AG10803 (cell line): ENCODE data around the gene RBM34.

Source experiments
- DNase-seq: peaks from one replicate; pipeline ENCODE4 v3.0.0; 2010; ENCODE audit warnings: low read depth
- H3K4me3 ChIP-seq: 2 replicates; pipeline ENCODE4 v1.5.1; 2011; ENCODE audit warnings: mild to moderate bottlenecking, low read length, control low read depth
- TF ChIP-seq, protein P1 (sequence below): conservative IDR thresholded peaks from 2 replicates; pipeline ENCODE4 v1.5.1; 2011; ENCODE audit warnings: mild to moderate bottlenecking, low read length, control low read depth, inconsistent platforms

RBM34 gene

GRCh38 chr1:235138821-235139220, 22.2 kb downstream of the RBM34 start:
- no peak overlapping the region for H3K4me3 ChIP-seq
- TF ChIP-seq, protein P1, sequence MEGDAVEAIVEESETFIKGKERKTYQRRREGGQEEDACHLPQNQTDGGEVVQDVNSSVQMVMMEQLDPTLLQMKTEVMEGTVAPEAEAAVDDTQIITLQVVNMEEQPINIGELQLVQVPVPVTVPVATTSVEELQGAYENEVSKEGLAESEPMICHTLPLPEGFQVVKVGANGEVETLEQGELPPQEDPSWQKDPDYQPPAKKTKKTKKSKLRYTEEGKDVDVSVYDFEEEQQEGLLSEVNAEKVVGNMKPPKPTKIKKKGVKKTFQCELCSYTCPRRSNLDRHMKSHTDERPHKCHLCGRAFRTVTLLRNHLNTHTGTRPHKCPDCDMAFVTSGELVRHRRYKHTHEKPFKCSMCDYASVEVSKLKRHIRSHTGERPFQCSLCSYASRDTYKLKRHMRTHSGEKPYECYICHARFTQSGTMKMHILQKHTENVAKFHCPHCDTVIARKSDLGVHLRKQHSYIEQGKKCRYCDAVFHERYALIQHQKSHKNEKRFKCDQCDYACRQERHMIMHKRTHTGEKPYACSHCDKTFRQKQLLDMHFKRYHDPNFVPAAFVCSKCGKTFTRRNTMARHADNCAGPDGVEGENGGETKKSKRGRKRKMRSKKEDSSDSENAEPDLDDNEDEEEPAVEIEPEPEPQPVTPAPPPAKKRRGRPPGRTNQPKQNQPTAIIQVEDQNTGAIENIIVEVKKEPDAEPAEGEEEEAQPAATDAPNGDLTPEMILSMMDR = no peak
- DNase-seq = no peak

GRCh38 chr1:235136111-235136510, 24.9 kb downstream of the RBM34 start:
- DNase-seq = no peak
- TF ChIP-seq, protein P1 = no peak

GRCh38 chr1:235134171-235134570, 26.9 kb downstream of the RBM34 start:
- TF ChIP-seq, protein P1 = no peak
- H3K4me3 ChIP-seq = no peak overlapping the region
- no peak for DNase-seq

More at GRCh38 chr1:235136111-235136510, 24.9 kb downstream of the RBM34 start:
- H3K4me3 ChIP-seq = no peak overlapping the region

DNA sequence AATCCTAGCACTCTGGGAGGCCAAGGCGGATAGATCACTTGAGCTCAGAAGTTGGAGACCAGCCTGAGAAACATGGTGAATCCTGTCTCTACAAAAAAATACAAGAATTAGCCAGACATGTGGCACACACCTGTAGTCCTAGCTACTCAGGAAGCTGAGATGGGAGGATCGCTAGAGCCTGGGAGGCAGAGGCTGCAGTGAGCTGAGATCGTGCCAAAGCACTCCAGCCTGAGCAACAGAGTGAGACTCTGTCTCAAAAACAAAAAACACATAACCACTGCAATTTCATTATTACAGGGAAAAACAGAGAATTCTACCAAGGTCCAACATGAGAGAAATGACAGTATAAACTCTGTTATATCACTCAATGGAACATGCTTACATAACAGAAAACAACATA, 28.0 kb downstream of the RBM34 start:
- H3K4me3 ChIP-seq = no peak overlapping the region
- TF ChIP-seq, protein P1 = no peak
- DNase-seq = no peak

- DNase-seq = no peak
Observed at GRCh38 chr1:235131961-235132360, 29.1 kb downstream of the RBM34 start.

GRCh38 chr1:235130766-235131270, 30.2 kb downstream of the RBM34 start:
- no peak overlapping the region for H3K4me3 ChIP-seq
- TF ChIP-seq, protein P1 = no peak
- DNase-seq = no peak

More at GRCh38 chr1:235131961-235132360, 29.1 kb downstream of the RBM34 start:
- TF ChIP-seq, protein P1 = no peak
- H3K4me3 ChIP-seq = no peak overlapping the region

DNA sequence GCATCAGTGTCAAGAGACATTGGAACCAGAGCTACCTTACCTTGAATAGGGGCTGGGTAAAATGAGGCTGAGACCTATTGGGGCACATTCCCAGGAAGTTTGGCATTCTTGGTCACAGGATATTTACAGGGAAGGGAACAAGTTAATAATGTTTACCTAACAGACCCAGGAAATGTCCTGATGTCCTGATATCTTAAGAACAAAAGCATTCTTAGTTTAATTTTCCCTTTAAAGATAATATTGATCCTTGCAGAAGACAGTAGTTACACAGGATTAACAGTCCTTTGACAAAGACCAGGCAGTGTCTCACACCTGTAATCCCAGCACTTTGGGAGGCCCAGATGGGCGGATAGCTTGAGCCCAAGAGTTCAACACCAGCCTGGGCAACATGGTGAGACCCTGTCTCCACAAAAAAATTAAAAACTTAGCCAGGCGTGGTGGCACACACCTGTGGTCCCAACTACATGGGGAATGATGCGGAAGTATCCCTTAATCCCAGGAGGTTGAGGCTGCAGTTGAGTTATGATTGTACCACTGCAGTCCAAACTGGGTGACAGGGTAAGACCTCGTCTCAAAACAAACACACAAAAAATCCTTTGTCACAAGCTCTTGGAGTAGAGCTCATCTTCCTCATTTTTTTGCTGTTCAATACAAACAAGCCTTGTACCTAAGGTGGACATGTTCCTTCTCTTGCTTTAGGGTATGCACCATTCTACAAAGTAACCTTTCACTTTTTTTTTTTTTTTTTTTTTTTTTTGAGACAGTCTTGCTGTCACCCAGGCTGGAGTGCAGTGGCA, 31.1 kb downstream of the RBM34 start:
- DNase-seq = no peak
- H3K4me3 ChIP-seq = no peak overlapping the region
- TF ChIP-seq, protein P1 = no peak
